HEK293 (cell line): Measurements from ENCODE around the gene SLC25A19.

Experiments
- CTCF ChIA-PET: fragments of 350-600 bp; formaldehyde crosslinking; extraction: SDS; loops from one replicate; lab custom pipeline; 2021; ENCODE audit warnings: antibody characterized with exemption; lab: Yijun Ruan, JAX
- POLR2A ChIA-PET: fragments of 300-600 bp; formaldehyde crosslinking; extraction: SDS; loops from one replicate; lab custom pipeline; 2020; ENCODE audit warnings: antibody characterized with exemption, inconsistent platforms; lab: Yijun Ruan, JAX
- H3K27ac ChIP-seq: fragments of 200-500 bp; sonication (Bioruptor generic); 2 replicates; pipeline ENCODE4 v1.5.1; 2014; ENCODE audit warnings: low read depth, low read length, control low read depth, inconsistent platforms; ENCODE audit errors: extremely low read depth
- H3K36me3 ChIP-seq, 2 experiments: fragments of 200-500 bp in 1 of 2; sonication (Bioruptor generic) in 1 of 2; 1 replicate in 1 of 2; 2 replicates in 1 of 2; pipeline ENCODE4 v1.5.1; 2014 to 2017; ENCODE audit warnings: inconsistent platforms in 2 of 2, low read length in 2 of 2; ENCODE audit not compliant: control insufficient read depth in 2 of 2, insufficient read depth in 1 of 2
- H3K4me1 ChIP-seq: fragments of 200-500 bp; sonication (Bioruptor generic); 2 replicates; pipeline ENCODE4 v1.5.1; 2014; ENCODE audit warnings: mild to moderate bottlenecking, low read length, inconsistent platforms; ENCODE audit not compliant: control insufficient read depth, insufficient read depth
- H3K4me3 ChIP-seq: 2 replicates; pipeline ENCODE4 v1.5.1; 2011; ENCODE audit warnings: low read depth, mild to moderate bottlenecking, control low read depth, low read length, moderate library complexity
- H3K9me3 ChIP-seq: fragments of 200-500 bp; sonication (Bioruptor generic); 2 replicates; pipeline ENCODE4 v1.5.1; 2014; ENCODE audit warnings: low read depth, low read length, inconsistent platforms; ENCODE audit not compliant: control insufficient read depth, insufficient read depth
- GLIS1 ChIP-seq: fragments of 450-650 bp; formaldehyde crosslinking; IDR thresholded peaks from 2 replicates; pipeline ENCODE4 v1.5.1; 2016; ENCODE audit warnings: missing biosample characterization, missing genetic modification characterization
- PRDM1 ChIP-seq: fragments of 450-650 bp; formaldehyde crosslinking; IDR thresholded peaks from 2 replicates; pipeline ENCODE4; 2016; ENCODE audit warnings: missing biosample characterization, missing genetic modification characterization
- ZBTB17 ChIP-seq: fragments of 450-650 bp; formaldehyde crosslinking; IDR thresholded peaks from 2 replicates; pipeline ENCODE4 v1.5.1; 2016; ENCODE audit warnings: missing biosample characterization, missing genetic modification characterization
- ZBTB48 ChIP-seq: fragments of 450-650 bp; formaldehyde crosslinking; IDR thresholded peaks from 2 replicates; pipeline ENCODE4 v1.5.1; 2016; ENCODE audit warnings: missing biosample characterization, missing genetic modification characterization
- ZIC2 ChIP-seq: fragments of 450-650 bp; formaldehyde crosslinking; IDR thresholded peaks from 2 replicates; pipeline ENCODE4 v1.5.1; 2016; ENCODE audit warnings: missing biosample characterization, missing genetic modification characterization
- ZNF2 ChIP-seq: fragments of 450-650 bp; formaldehyde crosslinking; IDR thresholded peaks from 2 replicates; pipeline ENCODE4 v1.5.1; 2016; ENCODE audit warnings: missing biosample characterization, missing genetic modification characterization
- ZNF335 ChIP-seq: fragments of 450-650 bp; formaldehyde crosslinking; conservative IDR thresholded peaks from 2 replicates; pipeline ENCODE4 v1.5.1; 2016; ENCODE audit warnings: missing biosample characterization, missing genetic modification characterization
- ZNF423 ChIP-seq: fragments of 450-650 bp; formaldehyde crosslinking; IDR thresholded peaks from 2 replicates; pipeline ENCODE4 v1.5.1; 2016; ENCODE audit warnings: missing biosample characterization, missing genetic modification characterization
- ZNF600 ChIP-seq: fragments of 450-650 bp; formaldehyde crosslinking; IDR thresholded peaks from 2 replicates; pipeline ENCODE4 v1.5.1; 2016; ENCODE audit warnings: missing biosample characterization, missing genetic modification characterization
- ZNF629 ChIP-seq: fragments of 450-650 bp; formaldehyde crosslinking; IDR thresholded peaks from 2 replicates; pipeline ENCODE4 v1.5.1; 2017; ENCODE audit warnings: missing biosample characterization, missing genetic modification characterization
- TF ChIP-seq, protein P1 (sequence below): fragments of 450-650 bp; formaldehyde crosslinking; IDR thresholded peaks from 2 replicates; pipeline ENCODE4 v1.5.1; 2016; ENCODE audit warnings: missing biosample characterization, missing genetic modification characterization
- TF ChIP-seq, protein P2 (sequence below): fragments of 450-650 bp; formaldehyde crosslinking; IDR thresholded peaks from 2 replicates; pipeline ENCODE4 v1.5.1; 2016; ENCODE audit warnings: missing biosample characterization, missing genetic modification characterization
- TF ChIP-seq, protein P3 (sequence below): fragments of 450-650 bp; formaldehyde crosslinking; IDR thresholded peaks from 2 replicates; pipeline ENCODE4 v1.5.1; 2016; ENCODE audit warnings: missing biosample characterization, missing genetic modification characterization
- TF ChIP-seq, protein P4 (sequence below): fragments of 450-650 bp; formaldehyde crosslinking; IDR thresholded peaks from 2 replicates; pipeline ENCODE4 v1.5.1; 2017; ENCODE audit warnings: missing biosample characterization, missing genetic modification characterization
- TF ChIP-seq, protein P5 (sequence below): fragments of 450-650 bp; formaldehyde crosslinking; IDR thresholded peaks from 2 replicates; pipeline ENCODE4 v1.5.1; 2016; ENCODE audit warnings: missing biosample characterization, missing genetic modification characterization
- TF ChIP-seq, protein P6 (sequence below): fragments of 450-650 bp; formaldehyde crosslinking; IDR thresholded peaks from 2 replicates; pipeline ENCODE4 v1.5.1; 2017; ENCODE audit warnings: missing biosample characterization, missing genetic modification characterization

Gene SLC25A19

DNA sequence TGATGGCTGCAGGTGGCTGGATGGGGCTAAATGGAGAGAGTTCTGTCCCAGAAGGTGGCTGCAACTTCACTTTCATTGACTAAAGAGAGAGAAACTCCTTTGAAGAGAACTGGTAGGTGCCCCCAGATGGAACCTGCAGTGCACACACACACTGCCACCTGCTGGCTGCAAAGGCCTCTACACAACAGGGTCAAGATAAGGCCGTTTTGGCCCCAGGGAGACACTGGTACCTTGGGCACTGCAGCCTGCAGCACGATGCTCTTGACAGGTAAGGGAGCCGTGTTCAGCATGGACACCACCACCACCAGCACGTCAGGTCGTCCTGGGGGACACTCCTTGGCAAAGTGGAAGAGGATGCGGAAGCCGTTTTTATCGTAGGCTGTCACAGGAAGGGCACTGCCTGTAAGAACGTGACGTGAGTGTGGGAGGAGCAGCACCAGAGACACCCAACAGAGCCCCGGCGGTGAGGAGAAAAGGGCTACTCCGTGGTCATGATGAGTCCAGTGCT, 50.5 kb downstream of the SLC25A19 start (continued):
- TF ChIP-seq, protein P1, sequence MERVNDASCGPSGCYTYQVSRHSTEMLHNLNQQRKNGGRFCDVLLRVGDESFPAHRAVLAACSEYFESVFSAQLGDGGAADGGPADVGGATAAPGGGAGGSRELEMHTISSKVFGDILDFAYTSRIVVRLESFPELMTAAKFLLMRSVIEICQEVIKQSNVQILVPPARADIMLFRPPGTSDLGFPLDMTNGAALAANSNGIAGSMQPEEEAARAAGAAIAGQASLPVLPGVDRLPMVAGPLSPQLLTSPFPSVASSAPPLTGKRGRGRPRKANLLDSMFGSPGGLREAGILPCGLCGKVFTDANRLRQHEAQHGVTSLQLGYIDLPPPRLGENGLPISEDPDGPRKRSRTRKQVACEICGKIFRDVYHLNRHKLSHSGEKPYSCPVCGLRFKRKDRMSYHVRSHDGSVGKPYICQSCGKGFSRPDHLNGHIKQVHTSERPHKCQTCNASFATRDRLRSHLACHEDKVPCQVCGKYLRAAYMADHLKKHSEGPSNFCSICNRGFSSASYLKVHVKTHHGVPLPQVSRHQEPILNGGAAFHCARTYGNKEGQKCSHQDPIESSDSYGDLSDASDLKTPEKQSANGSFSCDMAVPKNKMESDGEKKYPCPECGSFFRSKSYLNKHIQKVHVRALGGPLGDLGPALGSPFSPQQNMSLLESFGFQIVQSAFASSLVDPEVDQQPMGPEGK = peak; percentile 43
- peak; percentile 94 for TF ChIP-seq ZNF2
- no peak for TF ChIP-seq GLIS1 (tag by site-specific recombination)
- peak; percentile 71 for TF ChIP-seq PRDM1 (tag by site-specific recombination)
- no peak for TF ChIP-seq ZNF629 (tag by site-specific recombination)
- TF ChIP-seq ZNF335 = no peak
- TF ChIP-seq, protein P2, sequence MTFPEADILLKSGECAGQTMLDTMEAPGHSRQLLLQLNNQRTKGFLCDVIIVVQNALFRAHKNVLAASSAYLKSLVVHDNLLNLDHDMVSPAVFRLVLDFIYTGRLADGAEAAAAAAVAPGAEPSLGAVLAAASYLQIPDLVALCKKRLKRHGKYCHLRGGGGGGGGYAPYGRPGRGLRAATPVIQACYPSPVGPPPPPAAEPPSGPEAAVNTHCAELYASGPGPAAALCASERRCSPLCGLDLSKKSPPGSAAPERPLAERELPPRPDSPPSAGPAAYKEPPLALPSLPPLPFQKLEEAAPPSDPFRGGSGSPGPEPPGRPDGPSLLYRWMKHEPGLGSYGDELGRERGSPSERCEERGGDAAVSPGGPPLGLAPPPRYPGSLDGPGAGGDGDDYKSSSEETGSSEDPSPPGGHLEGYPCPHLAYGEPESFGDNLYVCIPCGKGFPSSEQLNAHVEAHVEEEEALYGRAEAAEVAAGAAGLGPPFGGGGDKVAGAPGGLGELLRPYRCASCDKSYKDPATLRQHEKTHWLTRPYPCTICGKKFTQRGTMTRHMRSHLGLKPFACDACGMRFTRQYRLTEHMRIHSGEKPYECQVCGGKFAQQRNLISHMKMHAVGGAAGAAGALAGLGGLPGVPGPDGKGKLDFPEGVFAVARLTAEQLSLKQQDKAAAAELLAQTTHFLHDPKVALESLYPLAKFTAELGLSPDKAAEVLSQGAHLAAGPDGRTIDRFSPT = peak; percentile 36; the same call in 1 of the 2 replicates

DNA sequence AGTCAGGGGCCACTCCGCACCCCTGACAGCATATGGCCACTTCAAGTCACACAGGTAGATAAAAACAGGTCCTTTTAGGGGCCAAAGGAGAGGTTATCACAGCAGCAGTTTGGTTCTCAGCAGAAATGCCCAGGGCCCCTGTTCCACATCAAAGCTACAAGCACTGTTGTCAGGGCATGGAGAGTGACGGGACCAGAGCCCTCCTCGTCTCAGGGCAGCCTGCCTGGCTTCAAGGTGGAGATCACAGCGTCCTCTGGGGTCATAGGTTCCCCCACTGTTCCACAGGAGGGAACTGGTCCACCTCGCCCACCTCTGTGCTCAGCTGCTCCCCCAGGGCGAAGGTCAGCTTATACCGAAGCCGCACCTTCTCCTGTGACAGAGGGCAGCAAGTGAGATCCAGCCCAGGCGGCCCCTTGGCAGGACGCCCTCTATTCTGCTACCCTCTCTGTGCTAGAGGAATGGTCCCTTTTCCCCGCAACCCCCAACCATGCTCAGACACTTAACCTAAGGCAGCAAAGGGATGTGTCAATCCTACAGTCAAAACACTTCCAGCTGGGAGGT, 51.1 kb downstream of the SLC25A19 start:
- TF ChIP-seq ZBTB48 (tag by site-specific recombination) = 0 out of 2 replicates have a peak, but pooled peaks have one; percentile 13
- TF ChIP-seq, protein P3, sequence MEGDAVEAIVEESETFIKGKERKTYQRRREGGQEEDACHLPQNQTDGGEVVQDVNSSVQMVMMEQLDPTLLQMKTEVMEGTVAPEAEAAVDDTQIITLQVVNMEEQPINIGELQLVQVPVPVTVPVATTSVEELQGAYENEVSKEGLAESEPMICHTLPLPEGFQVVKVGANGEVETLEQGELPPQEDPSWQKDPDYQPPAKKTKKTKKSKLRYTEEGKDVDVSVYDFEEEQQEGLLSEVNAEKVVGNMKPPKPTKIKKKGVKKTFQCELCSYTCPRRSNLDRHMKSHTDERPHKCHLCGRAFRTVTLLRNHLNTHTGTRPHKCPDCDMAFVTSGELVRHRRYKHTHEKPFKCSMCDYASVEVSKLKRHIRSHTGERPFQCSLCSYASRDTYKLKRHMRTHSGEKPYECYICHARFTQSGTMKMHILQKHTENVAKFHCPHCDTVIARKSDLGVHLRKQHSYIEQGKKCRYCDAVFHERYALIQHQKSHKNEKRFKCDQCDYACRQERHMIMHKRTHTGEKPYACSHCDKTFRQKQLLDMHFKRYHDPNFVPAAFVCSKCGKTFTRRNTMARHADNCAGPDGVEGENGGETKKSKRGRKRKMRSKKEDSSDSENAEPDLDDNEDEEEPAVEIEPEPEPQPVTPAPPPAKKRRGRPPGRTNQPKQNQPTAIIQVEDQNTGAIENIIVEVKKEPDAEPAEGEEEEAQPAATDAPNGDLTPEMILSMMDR = no peak
- TF ChIP-seq, all 188 proteins: peak for 1
- Histone ChIP-seq H3K36me3 (peaks cover 48 to 93% of the 10 kb centered on the region in 2 experiments), H3K9me3 (no peaks in the 10 kb centered on the region), H3K27ac (no peak overlapping the region), H3K4me3 (no peak overlapping the region), H3K4me1 (no peaks in the 10 kb centered on the region)
- CTCF ChIA-PET = interaction anchor here (0.6 to 7.4 kb wide), 15 partner anchors 8 to 509 kb away, joined by 3 to 74 read pairs (median 7); partner anchors contain the start of genes GGA3, GRB2, MIF4GD and MRPS7
- POLR2A ChIA-PET = interaction anchor here (0.9 to 3.5 kb wide), 4 partner anchors 9 to 168 kb away, joined by 3 to 26 read pairs (median 4); partner anchors contain the start of genes GRB2, MIF4GD and SLC25A19

DNA sequence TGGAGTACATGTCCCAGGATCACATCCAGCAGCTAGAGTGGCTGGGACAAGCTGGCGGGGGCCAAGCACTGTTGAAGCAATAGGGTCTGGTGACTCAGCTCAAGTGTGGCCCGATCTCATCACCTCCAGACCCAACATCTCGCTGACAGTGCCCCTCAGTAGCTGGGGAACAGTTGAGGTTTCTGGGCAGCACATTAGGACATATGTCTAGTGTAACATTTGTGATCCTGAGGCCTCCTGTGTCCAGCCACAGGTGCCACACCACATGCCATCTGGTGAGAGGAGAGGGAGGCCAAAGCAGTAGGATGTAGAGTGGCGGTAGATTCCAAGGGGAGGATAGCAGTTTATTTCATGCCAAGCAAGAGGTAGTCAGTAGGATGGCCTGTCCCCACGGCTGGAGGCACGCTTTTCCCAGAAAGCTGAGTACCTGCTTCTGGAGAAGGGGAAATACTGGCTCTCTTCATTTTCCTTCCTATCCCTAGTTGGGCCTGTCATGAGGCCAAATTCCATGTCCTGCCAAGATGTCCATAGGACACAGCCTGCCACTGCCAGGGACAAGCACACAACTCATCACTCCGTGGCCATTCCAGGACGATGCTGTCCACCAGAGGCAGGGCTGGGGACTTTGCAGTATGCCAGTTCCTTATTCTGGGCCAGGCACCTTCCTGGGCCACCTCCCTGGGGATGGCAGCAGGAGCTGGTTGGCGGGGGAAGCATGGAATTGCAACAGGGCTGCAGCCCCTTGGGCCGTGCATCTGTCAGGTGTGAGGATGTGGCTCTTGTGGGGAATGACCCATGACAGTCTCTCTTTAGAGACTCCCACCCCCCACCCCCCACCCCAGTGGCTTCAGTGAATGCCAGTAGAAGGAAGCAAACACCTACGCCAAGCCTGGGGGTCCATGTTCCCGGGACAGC, 51.9 kb downstream of the SLC25A19 start:
- CTCF ChIA-PET = interaction anchor here (0.5 to 7.4 kb wide), 14 partner anchors 7 to 510 kb away, joined by 3 to 74 read pairs (median 6); partner anchors contain the start of genes GGA3, MIF4GD and MRPS7
- no peaks in the 10 kb centered on the region for H3K4me1 ChIP-seq
- peaks cover 52 to 93% of the 10 kb centered on the region in 2 experiments for H3K36me3 ChIP-seq
- POLR2A ChIA-PET = interaction anchor here (0.9 to 3.5 kb wide), 6 partner anchors 9 to 52 kb away, joined by 3 to 26 read pairs (median 3); partner anchors contain the start of genes MIF4GD and SLC25A19
- H3K27ac ChIP-seq = no peak overlapping the region
- no peak overlapping the region for H3K4me3 ChIP-seq
- H3K9me3 ChIP-seq = no peaks in the 10 kb centered on the region
- TF ChIP-seq, protein P4, sequence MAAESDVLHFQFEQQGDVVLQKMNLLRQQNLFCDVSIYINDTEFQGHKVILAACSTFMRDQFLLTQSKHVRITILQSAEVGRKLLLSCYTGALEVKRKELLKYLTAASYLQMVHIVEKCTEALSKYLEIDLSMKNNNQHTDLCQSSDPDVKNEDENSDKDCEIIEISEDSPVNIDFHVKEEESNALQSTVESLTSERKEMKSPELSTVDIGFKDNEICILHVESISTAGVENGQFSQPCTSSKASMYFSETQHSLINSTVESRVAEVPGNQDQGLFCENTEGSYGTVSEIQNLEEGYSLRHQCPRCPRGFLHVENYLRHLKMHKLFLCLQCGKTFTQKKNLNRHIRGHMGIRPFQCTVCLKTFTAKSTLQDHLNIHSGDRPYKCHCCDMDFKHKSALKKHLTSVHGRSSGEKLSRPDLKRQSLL (tag by site-specific recombination) = no peak
- no peak for TF ChIP-seq ZNF423
- no peak for TF ChIP-seq ZIC2 (tag by site-specific recombination)
- TF ChIP-seq ZNF600 (tag by site-specific recombination) = peak; percentile 79
- TF ChIP-seq, protein P5, sequence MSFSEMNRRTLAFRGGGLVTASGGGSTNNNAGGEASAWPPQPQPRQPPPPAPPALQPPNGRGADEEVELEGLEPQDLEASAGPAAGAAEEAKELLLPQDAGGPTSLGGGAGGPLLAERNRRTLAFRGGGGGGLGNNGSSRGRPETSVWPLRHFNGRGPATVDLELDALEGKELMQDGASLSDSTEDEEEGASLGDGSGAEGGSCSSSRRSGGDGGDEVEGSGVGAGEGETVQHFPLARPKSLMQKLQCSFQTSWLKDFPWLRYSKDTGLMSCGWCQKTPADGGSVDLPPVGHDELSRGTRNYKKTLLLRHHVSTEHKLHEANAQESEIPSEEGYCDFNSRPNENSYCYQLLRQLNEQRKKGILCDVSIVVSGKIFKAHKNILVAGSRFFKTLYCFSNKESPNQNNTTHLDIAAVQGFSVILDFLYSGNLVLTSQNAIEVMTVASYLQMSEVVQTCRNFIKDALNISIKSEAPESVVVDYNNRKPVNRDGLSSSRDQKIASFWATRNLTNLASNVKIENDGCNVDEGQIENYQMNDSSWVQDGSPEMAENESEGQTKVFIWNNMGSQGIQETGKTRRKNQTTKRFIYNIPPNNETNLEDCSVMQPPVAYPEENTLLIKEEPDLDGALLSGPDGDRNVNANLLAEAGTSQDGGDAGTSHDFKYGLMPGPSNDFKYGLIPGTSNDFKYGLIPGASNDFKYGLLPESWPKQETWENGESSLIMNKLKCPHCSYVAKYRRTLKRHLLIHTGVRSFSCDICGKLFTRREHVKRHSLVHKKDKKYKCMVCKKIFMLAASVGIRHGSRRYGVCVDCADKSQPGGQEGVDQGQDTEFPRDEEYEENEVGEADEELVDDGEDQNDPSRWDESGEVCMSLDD (tag by site-specific recombination) = no peak
- TF ChIP-seq, protein P6, sequence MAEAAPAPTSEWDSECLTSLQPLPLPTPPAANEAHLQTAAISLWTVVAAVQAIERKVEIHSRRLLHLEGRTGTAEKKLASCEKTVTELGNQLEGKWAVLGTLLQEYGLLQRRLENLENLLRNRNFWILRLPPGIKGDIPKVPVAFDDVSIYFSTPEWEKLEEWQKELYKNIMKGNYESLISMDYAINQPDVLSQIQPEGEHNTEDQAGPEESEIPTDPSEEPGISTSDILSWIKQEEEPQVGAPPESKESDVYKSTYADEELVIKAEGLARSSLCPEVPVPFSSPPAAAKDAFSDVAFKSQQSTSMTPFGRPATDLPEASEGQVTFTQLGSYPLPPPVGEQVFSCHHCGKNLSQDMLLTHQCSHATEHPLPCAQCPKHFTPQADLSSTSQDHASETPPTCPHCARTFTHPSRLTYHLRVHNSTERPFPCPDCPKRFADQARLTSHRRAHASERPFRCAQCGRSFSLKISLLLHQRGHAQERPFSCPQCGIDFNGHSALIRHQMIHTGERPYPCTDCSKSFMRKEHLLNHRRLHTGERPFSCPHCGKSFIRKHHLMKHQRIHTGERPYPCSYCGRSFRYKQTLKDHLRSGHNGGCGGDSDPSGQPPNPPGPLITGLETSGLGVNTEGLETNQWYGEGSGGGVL = no peak
- 0 out of 2 replicates have a peak, but pooled peaks have one; percentile 24 for TF ChIP-seq ZBTB17 (tag by site-specific recombination)
